GM18507 (cell line): Measurements from ENCODE around the gene POU2F1.
A peak's percentile ranks its signal among the peaks of the same experiment; 100 is the strongest.

Experiments used
- DNase-seq: peaks from one replicate; pipeline ENCODE4 v3.0.0; 2011; ENCODE audit warnings: low read depth; ENCODE audit not compliant: insufficient read length; ENCODE audit errors: extremely low spot score
- FAIRE-seq: peaks from 2 replicates; lab custom pipeline; 2011; peaks lifted over from hg19 to GRCh38; lab: Jason Lieb, UNC

The POU2F1 gene

GRCh38 chr1:167430134-167430848, 209.6 kb downstream of the POU2F1 start:
- FAIRE-seq (peak; percentile 60), DNase-seq (no peak)

GRCh38 chr1:167430849-167431242, 210.2 kb downstream of the POU2F1 start:
- peak; percentile 31 for FAIRE-seq
- DNase-seq, result no peak

GRCh38 chr1:167431261-167431908, 210.7 kb downstream of the POU2F1 start:
- no peak for DNase-seq
- FAIRE-seq, result no peak

- FAIRE-seq, result no peak
- no peak for DNase-seq
Measured at GRCh38 chr1:167431909-167432650, 211.4 kb downstream of the POU2F1 start.

GRCh38 chr1:167432780-167433179, 212.1 kb downstream of the POU2F1 start:
- FAIRE-seq (no peak), DNase-seq (no peak)

GRCh38 chr1:167433884-167434283, 213.2 kb downstream of the POU2F1 start:
- FAIRE-seq (no peak), DNase-seq (no peak)

- FAIRE-seq, result no peak
- no peak for DNase-seq
Measured at GRCh38 chr1:167434306-167434705, 213.6 kb downstream of the POU2F1 start.

GRCh38 chr1:167435484-167435883, 214.8 kb downstream of the POU2F1 start:
- no peak for DNase-seq
- FAIRE-seq, result no peak

- no peak for FAIRE-seq
- no peak for DNase-seq
Measured at GRCh38 chr1:167438171-167439138, 217.8 kb downstream of the POU2F1 start.

- DNase-seq (no peak), FAIRE-seq (no peak)
Measured at GRCh38 chr1:167439301-167439988, 218.8 kb downstream of the POU2F1 start.

GRCh38 chr1:167440345-167440744, 219.7 kb downstream of the POU2F1 start:
- FAIRE-seq, result no peak
- DNase-seq, result no peak

GRCh38 chr1:167440776-167441175, 220.1 kb downstream of the POU2F1 start:
- DNase-seq, result no peak
- FAIRE-seq, result no peak

GRCh38 chr1:167441222-167441621, 220.5 kb downstream of the POU2F1 start:
- no peak for FAIRE-seq

GRCh38 chr1:167442142-167442848, 221.6 kb downstream of the POU2F1 start:
- peak; percentile 76 for DNase-seq
- FAIRE-seq, result peak; percentile 87

More at GRCh38 chr1:167441222-167441621, 220.5 kb downstream of the POU2F1 start:
- no peak for DNase-seq

GRCh38 chr1:167442854-167443565, 222.3 kb downstream of the POU2F1 start:
- no peak for FAIRE-seq
- DNase-seq, result no peak

GRCh38 chr1:167443757-167444156, 223.1 kb downstream of the POU2F1 start:
- DNase-seq (no peak), FAIRE-seq (no peak)

- FAIRE-seq (no peak), DNase-seq (no peak)
Measured at GRCh38 chr1:167446966-167447365, 226.3 kb downstream of the POU2F1 start.
